Stimulated activated naive CD8-positive, alpha-beta T cell treated with anti-CD3 and anti-CD28 coated beads, Interleukin-15, Interleukin-2, amounts not matched to agents 100 U/mL and 50 U/mL, for 24 hours (primary cell): ENCODE data around the gene CPNE4.

Experiments
- ATAC-seq: fragments of 150-1000 bp; cut with Tn5 transposase; one replicate; pipeline ENCODE4 v1.10.0; 2021
- DNase-seq: peaks from one replicate; pipeline ENCODE4 v3.0.0; 2021

The CPNE4 gene

GRCh38 chr3:131694376-131694775 lies 340.4 kb downstream of the CPNE4 start:
- ATAC-seq (no peak), DNase-seq (no peak)

- DNase-seq, result no peak
- ATAC-seq, result no peak
Measured at GRCh38 chr3:131692356-131692755, 342.5 kb downstream of the CPNE4 start.

- no peak for DNase-seq
Measured at GRCh38 chr3:131690800-131691199, 344.0 kb downstream of the CPNE4 start.

GRCh38 chr3:131688370-131688769 lies 346.4 kb downstream of the CPNE4 start:
- DNase-seq, result no peak
- ATAC-seq, result no peak

More at GRCh38 chr3:131690800-131691199, 344.0 kb downstream of the CPNE4 start:
- no peak for ATAC-seq

GRCh38 chr3:131669600-131669999 lies 365.2 kb downstream of the CPNE4 start:
- DNase-seq (no peak), ATAC-seq (no peak)

GRCh38 chr3:131658771-131659170 lies 376.0 kb downstream of the CPNE4 start:
- ATAC-seq (no peak), DNase-seq (no peak)

GRCh38 chr3:131658115-131658514 lies 376.7 kb downstream of the CPNE4 start:
- no peak for DNase-seq

GRCh38 chr3:131655070-131655690 lies 379.6 kb downstream of the CPNE4 start:
- ATAC-seq, result no peak
- DNase-seq, result no peak

More at GRCh38 chr3:131658115-131658514, 376.7 kb downstream of the CPNE4 start:
- ATAC-seq, result no peak

GRCh38 chr3:131645638-131646037 lies 389.2 kb downstream of the CPNE4 start:
- DNase-seq, result no peak
- ATAC-seq, result no peak

GRCh38 chr3:131636266-131636775 lies 398.5 kb downstream of the CPNE4 start:
- ATAC-seq (no peak), DNase-seq (no peak)

- no peak for ATAC-seq
Measured at GRCh38 chr3:131630807-131631206, 404.0 kb downstream of the CPNE4 start.

GRCh38 chr3:131630097-131630496 lies 404.7 kb downstream of the CPNE4 start:
- DNase-seq, result no peak
- no peak for ATAC-seq

More at GRCh38 chr3:131630807-131631206, 404.0 kb downstream of the CPNE4 start:
- no peak for DNase-seq

GRCh38 chr3:131623431-131623830 lies 411.4 kb downstream of the CPNE4 start:
- DNase-seq (no peak), ATAC-seq (no peak)

GRCh38 chr3:131622726-131623125 lies 412.1 kb downstream of the CPNE4 start:
- ATAC-seq, result no peak
- DNase-seq, result no peak

- DNase-seq, result no peak
- ATAC-seq, result no peak
Measured at GRCh38 chr3:131620977-131621376, 413.8 kb downstream of the CPNE4 start.

GRCh38 chr3:131619821-131620220 lies 415.0 kb downstream of the CPNE4 start:
- DNase-seq, result no peak
- no peak for ATAC-seq

GRCh38 chr3:131616719-131617118 lies 418.1 kb downstream of the CPNE4 start:
- no peak for ATAC-seq
- no peak for DNase-seq

GRCh38 chr3:131612745-131613144 lies 422.1 kb downstream of the CPNE4 start:
- ATAC-seq (no peak), DNase-seq (no peak)

- DNase-seq (no peak), ATAC-seq (no peak)
Measured at GRCh38 chr3:131610174-131610573, 424.6 kb downstream of the CPNE4 start.

- DNase-seq (no peak), ATAC-seq (no peak)
Measured at GRCh38 chr3:131608741-131609140, 426.1 kb downstream of the CPNE4 start.

- ATAC-seq (no peak), DNase-seq (no peak)
Measured at GRCh38 chr3:131608296-131608695, 426.5 kb downstream of the CPNE4 start.

GRCh38 chr3:131605916-131606315 lies 428.9 kb downstream of the CPNE4 start:
- no peak for DNase-seq
- no peak for ATAC-seq

GRCh38 chr3:131602011-131602779 lies 432.6 kb downstream of the CPNE4 start:
- ATAC-seq (no peak), DNase-seq (no peak)

GRCh38 chr3:131597816-131598215 lies 437.0 kb downstream of the CPNE4 start:
- no peak for DNase-seq
- no peak for ATAC-seq
